Gastroesophageal sphincter (tissue), 2 donors: ENCODE data around the gene PCSK1N.

Experiments
- EP300 ChIP-seq: sonication (generic); formaldehyde crosslinking; IDR thresholded peaks from one replicate; pipeline ENCODE4 v1.6.1; 2017; ENCODE audit warnings: antibody characterized with exemption, mild to moderate bottlenecking
- POLR2A ChIP-seq, 2 donors: fragments of 450-650 bp; IDR thresholded peaks; one replicate each; pipeline ENCODE4 v1.6.1; 2017; ENCODE audit warnings: antibody characterized with exemption in 2 of 2, mild to moderate bottlenecking in 2 of 2, moderate library complexity in 1 of 2
- POLR2AphosphoS5 ChIP-seq: sonication (generic); formaldehyde crosslinking; IDR thresholded peaks from one replicate; pipeline ENCODE4 v1.6.1; 2017; ENCODE audit warnings: antibody characterized with exemption

GRCh38 chrX:48831136-48831908 is 4.1 kb downstream of the PCSK1N start:
- TF ChIP-seq POLR2A (IDR thresholded peaks at IDR 0.05) = no peak
- TF ChIP-seq EP300 = no peak
- TF ChIP-seq POLR2AphosphoS5 = no peak
